GM18508 (cell line): ENCODE measurements around the gene STARD3NL.

Experiments used
- ATAC-seq: cut with Tn5 transposase; IDR thresholded peaks from one replicate; pipeline ENCODE4 v1.9.1; 2021; ENCODE audit warnings: moderate number of reproducible peaks; ENCODE audit not compliant: insufficient read depth, unreplicated experiment

STARD3NL gene

GRCh38 chr7:38181111-38181510, 3.1 kb downstream of the STARD3NL start:
- ATAC-seq, result no peak

- no peak for ATAC-seq
Observed at GRCh38 chr7:38182450-38182849, 4.4 kb downstream of the STARD3NL start.

- no peak for ATAC-seq
Observed at GRCh38 chr7:38185395-38186307, 7.6 kb downstream of the STARD3NL start.

GRCh38 chr7:38186593-38187314, 8.7 kb downstream of the STARD3NL start:
- no peak for ATAC-seq

GRCh38 chr7:38187794-38188440, 9.9 kb downstream of the STARD3NL start:
- peak; percentile 68 for ATAC-seq

GRCh38 chr7:38189231-38189938, 11.3 kb downstream of the STARD3NL start:
- no peak for ATAC-seq

GRCh38 chr7:38190011-38190410, 12.0 kb downstream of the STARD3NL start:
- ATAC-seq, result no peak

GRCh38 chr7:38191791-38192190, 13.7 kb downstream of the STARD3NL start:
- no peak for ATAC-seq

GRCh38 chr7:38192327-38192726, 14.3 kb downstream of the STARD3NL start:
- no peak for ATAC-seq

GRCh38 chr7:38195804-38196595, 18.0 kb downstream of the STARD3NL start:
- ATAC-seq, result no peak

GRCh38 chr7:38198366-38198765, 20.3 kb downstream of the STARD3NL start:
- no peak for ATAC-seq

- no peak for ATAC-seq
Observed at GRCh38 chr7:38199154-38199553, 21.1 kb downstream of the STARD3NL start.

- ATAC-seq, result no peak
Observed at GRCh38 chr7:38199782-38200181, 21.7 kb downstream of the STARD3NL start.

GRCh38 chr7:38206071-38206470, 28.0 kb downstream of the STARD3NL start:
- ATAC-seq, result no peak

GRCh38 chr7:38207843-38208242, 29.8 kb downstream of the STARD3NL start:
- ATAC-seq, result no peak

- no peak for ATAC-seq
Observed at GRCh38 chr7:38211486-38211885, 33.4 kb downstream of the STARD3NL start.

- ATAC-seq, result no peak
Observed at GRCh38 chr7:38211940-38212339, 33.9 kb downstream of the STARD3NL start.

- ATAC-seq, result no peak
Observed at GRCh38 chr7:38215115-38215514, 37.1 kb downstream of the STARD3NL start.
